MV-4-11 (cell line): ENCODE results near the gene NEDD4.
"Not testable (repeated sequence)": the region's sequence is repeated elsewhere in the genome, so short reads cannot be mapped to it uniquely, and the experiment has no call there.

ENCODE experiments used
- DNase-seq: peaks from one replicate; lab custom pipeline; 2025; lab: John Stamatoyannopoulos, UW

Gene NEDD4

GRCh38 chr15:55894399-55894965, 98.9 kb downstream of the NEDD4 start:
- DNase-seq = no peak

GRCh38 chr15:55893852-55894251, 99.6 kb downstream of the NEDD4 start:
- DNase-seq = no peak

- no peak for DNase-seq
Measured at GRCh38 chr15:55891196-55891595, 102.2 kb downstream of the NEDD4 start.

- DNase-seq = no peak
Measured at GRCh38 chr15:55884223-55884622, 109.2 kb downstream of the NEDD4 start.

GRCh38 chr15:55879181-55879580, 114.2 kb downstream of the NEDD4 start:
- no peak for DNase-seq

- no peak for DNase-seq
Measured at GRCh38 chr15:55873024-55873720, 120.2 kb downstream of the NEDD4 start.

- no peak for DNase-seq
Measured at GRCh38 chr15:55872471-55872870, 120.9 kb downstream of the NEDD4 start.

- DNase-seq = no peak
Measured at GRCh38 chr15:55869660-55870059, 123.8 kb downstream of the NEDD4 start.

- DNase-seq = no peak
Measured at GRCh38 chr15:55868707-55869106, 124.7 kb downstream of the NEDD4 start.

GRCh38 chr15:55868291-55868690, 125.1 kb downstream of the NEDD4 start:
- not testable (repeated sequence) for DNase-seq

GRCh38 chr15:55863911-55864310, 129.5 kb downstream of the NEDD4 start:
- no peak for DNase-seq

GRCh38 chr15:55861115-55861514, 132.3 kb downstream of the NEDD4 start:
- DNase-seq = no peak

- DNase-seq = no peak
Measured at GRCh38 chr15:55860468-55860867, 132.9 kb downstream of the NEDD4 start.

GRCh38 chr15:55859681-55860080, 133.7 kb downstream of the NEDD4 start:
- no peak for DNase-seq

GRCh38 chr15:55858661-55859060, 134.8 kb downstream of the NEDD4 start:
- no peak for DNase-seq

GRCh38 chr15:55856506-55857164, 136.8 kb downstream of the NEDD4 start:
- DNase-seq = no peak

- DNase-seq = no peak
Measured at GRCh38 chr15:55853134-55853533, 140.3 kb downstream of the NEDD4 start.

- DNase-seq = peak; percentile 59
Measured at GRCh38 chr15:55846116-55846707, 147.2 kb downstream of the NEDD4 start.

GRCh38 chr15:55842897-55843296, 150.5 kb downstream of the NEDD4 start:
- DNase-seq = not testable (repeated sequence)

GRCh38 chr15:55835866-55836265, 157.5 kb downstream of the NEDD4 start:
- DNase-seq = no peak

GRCh38 chr15:55834331-55834730, 159.1 kb downstream of the NEDD4 start:
- DNase-seq = no peak

GRCh38 chr15:55829826-55830225, 163.6 kb downstream of the NEDD4 start:
- DNase-seq = peak; percentile 81

- no peak for DNase-seq
Measured at GRCh38 chr15:55827955-55828354, 165.5 kb downstream of the NEDD4 start.
